ENCODE results near the gene MRPS33.
A peak's percentile ranks its signal among the peaks of the same experiment; 100 is the strongest.

DNA sequence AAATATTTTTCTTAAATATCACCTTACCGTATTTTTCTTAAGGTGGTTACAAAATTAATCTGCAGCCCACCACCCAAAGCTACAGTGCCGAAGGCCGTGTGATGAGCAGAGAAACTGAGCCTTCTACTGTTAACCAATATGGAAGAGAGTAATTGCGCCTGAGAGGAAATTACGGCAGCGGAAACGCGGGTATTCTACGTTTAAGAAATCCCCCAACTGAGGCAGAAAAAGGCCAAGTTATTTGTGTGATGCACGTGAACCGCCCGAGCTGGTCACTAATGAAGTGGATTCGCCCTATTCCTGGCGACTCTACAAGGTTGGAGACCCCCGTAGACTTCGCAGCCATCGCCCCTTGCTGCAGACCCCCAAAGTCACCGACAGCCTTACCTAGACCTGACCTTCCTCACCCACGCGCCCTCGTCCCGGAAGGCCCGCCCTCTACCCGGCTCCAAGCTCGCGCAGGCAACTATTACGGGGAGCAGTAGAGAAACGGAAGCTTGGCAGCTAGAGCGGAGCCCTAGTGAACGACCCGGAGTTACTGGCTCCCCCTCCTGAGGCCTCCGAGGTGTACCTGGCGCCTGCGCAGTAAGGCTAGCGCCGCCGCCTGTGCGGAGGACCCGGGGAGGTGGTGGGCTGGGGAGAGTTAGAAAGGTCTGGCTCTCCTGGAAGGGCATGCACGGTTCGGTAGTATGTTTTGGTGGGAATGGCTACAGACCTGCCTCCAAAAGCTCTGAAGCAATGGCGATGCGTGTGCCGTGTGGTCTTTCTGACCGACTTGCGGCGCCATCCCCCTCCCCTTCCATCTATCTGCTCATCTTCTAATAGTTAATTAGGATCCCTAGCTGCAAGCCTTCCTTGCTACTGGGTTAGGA lies at the start of gene MRPS33:
- TF ChIP-seq CTCF (IDR thresholded peaks at IDR 0.05 in 2 of 3, conservative IDR thresholded peaks at IDR 0.05 in 1 of 3; ENCODE audit: control insufficient read depth in 2 of 3, extremely low read depth in 1 of 3, insufficient read depth in 1 of 3, low read depth in 3 of 3, low read length in 3 of 3) = peak; percentile 72 to 93 (median 80)
- peak; percentile 71 for TF ChIP-seq MYC (IDR thresholded peaks at IDR 0.05; ENCODE audit: insufficient read depth, insufficient read length, insufficient replicate concordance, low read length, severe bottlenecking)
- no peak for TF ChIP-seq FOS (IDR thresholded peaks at IDR 0.05; ENCODE audit: borderline replicate concordance, extremely low read depth, insufficient read length)
- peak; percentile 77; the same call in 1 of the 2 replicates for TF ChIP-seq RB1 (IDR thresholded peaks at IDR 0.05; ENCODE audit: borderline replicate concordance)
- no peak for TF ChIP-seq CHD1 (IDR thresholded peaks at IDR 0.05; ENCODE audit: low read depth, low read length)
- TF ChIP-seq NR2C1 (IDR thresholded peaks at IDR 0.05) = peak; percentile 85
- peak; percentile 99 for TF ChIP-seq POLR2A (IDR thresholded peaks at IDR 0.05; ENCODE audit: low read depth, low read length)
- TF ChIP-seq SRF (IDR thresholded peaks at IDR 0.05; ENCODE audit: low read depth in 2 of 2, low read length in 2 of 2) = no peak
- TF ChIP-seq ATF2 (IDR thresholded peaks at IDR 0.05; ENCODE audit: low read length) = peak; percentile 48; the same call in 1 of the 2 replicates
- TF ChIP-seq NR2C2 (IDR thresholded peaks at IDR 0.05; ENCODE audit: borderline replicate concordance, control insufficient read depth, insufficient read length, low read depth) = no peak
- TF ChIP-seq CEBPZ (IDR thresholded peaks at IDR 0.05; ENCODE audit: low read depth, low read length) = no peak

Data from GM12878 (cell line).